Kidney (tissue), 14 donors: Measurements from ENCODE around the gene BEND6. TPM values are rescaled to one million over a fixed set of nuclear protein-coding genes. Genes with fewer than 3 reads are reported as not detected.

ENCODE experiments used
- DNase-seq, 5 donors: peaks; one replicate each; pipeline ENCODE4 v3.0.0-alpha.2; 2013 to 2020
- FAIRE-seq: peaks from 2 replicates; lab custom pipeline; 2012; peaks lifted over from hg19 to GRCh38; lab: Jason Lieb, UNC
- H3K27ac ChIP-seq, 2 donors: one replicate each; pipeline ENCODE4 v1.7.0; 2013; ENCODE audit warnings: low read depth in 2 of 2, low read length in 2 of 2, inconsistent platforms in 1 of 2
- H3K27me3 ChIP-seq: one replicate; pipeline ENCODE4 v1.7.1; 2013; ENCODE audit warnings: low read length, inconsistent platforms; ENCODE audit not compliant: control insufficient read depth, insufficient read depth
- H3K36me3 ChIP-seq, 3 donors: one replicate each; pipeline versions ENCODE4 v1.7.0 to v1.7.1; 2013; ENCODE audit warnings: low read length in 3 of 3, control low read depth in 1 of 3, inconsistent platforms in 1 of 3; ENCODE audit not compliant: insufficient read depth in 3 of 3, control insufficient read depth in 2 of 3
- H3K4me1 ChIP-seq, 3 donors: one replicate each; pipeline versions ENCODE4 v1.7.0 to v1.7.1; 2013; ENCODE audit warnings: low read length in 3 of 3, inconsistent platforms in 1 of 3, low read depth in 1 of 3; ENCODE audit not compliant: control insufficient read depth in 2 of 3, insufficient read depth in 2 of 3
- H3K4me3 ChIP-seq, 3 donors: one replicate each; pipeline versions ENCODE4 v1.7.0 to v1.8.1; 2013; ENCODE audit warnings: low read length in 3 of 3, control low read depth in 1 of 3, inconsistent platforms in 1 of 3
- H3K9ac ChIP-seq, 3 donors: one replicate each; pipeline versions ENCODE4 v1.7.0 to v1.7.1; 2013; ENCODE audit warnings: low read length in 3 of 3, control low read depth in 1 of 3, inconsistent platforms in 1 of 3
- H3K9me3 ChIP-seq, 3 donors: one replicate each; pipeline versions ENCODE4 v1.7.0 to v1.7.1; 2013; ENCODE audit warnings: low read length in 3 of 3, control low read depth in 1 of 3, inconsistent platforms in 1 of 3; ENCODE audit not compliant: control insufficient read depth in 2 of 3, insufficient read depth in 1 of 3
- intact Hi-C: fragments of 100-400 bp; cut with DNase I; formaldehyde crosslinking; loops from one replicate; pipeline ENCODE4 v1.11.1; 2022
- polyA plus RNA-seq: library from polyadenylated mRNA; stranded (reverse); fragments of 350-450 nt; fragmentation: Illumina TruSeq; extraction: RNeasy Lipid Tissue Mini Kit (QIAGEN cat#74804); gene quantifications from one replicate; pipeline ENCODE4 v1.2.3, GENCODE V29; 2014; ENCODE audit warnings: low read depth, low replicate concordance; ENCODE audit not compliant: insufficient read depth
- total RNA-seq: library from RNA; stranded (reverse); fragmentation: NEBNext Ultra II Directional; extraction: Animal tissue kit (Norgen Biotek cat#: 25700); gene quantifications from one replicate; pipeline ENCODE4 v1.2.1, GENCODE V29; 2021
- TF ChIP-seq, protein P1 (sequence below): IDR thresholded peaks from 3 replicates; pipeline ENCODE4 v1.5.1; 2012; ENCODE audit warnings: mild to moderate bottlenecking, moderate library complexity, borderline replicate concordance; ENCODE audit not compliant: insufficient read depth; ENCODE audit errors: extremely low read depth
- donor health status: control.
- donor health status: control.
- donor health status: control.
- donor health status: control.
- donor health status: control.
- donor health status: DM: yes; HTN: yes; CAD: no.
- donor health status: Normal renal cell carcinoma (clear cell type).

Gene BEND6
- total and polyA plus RNA-seq, 2 donors from 2014 or later, result 0.72 to 0.86 TPM

DNA sequence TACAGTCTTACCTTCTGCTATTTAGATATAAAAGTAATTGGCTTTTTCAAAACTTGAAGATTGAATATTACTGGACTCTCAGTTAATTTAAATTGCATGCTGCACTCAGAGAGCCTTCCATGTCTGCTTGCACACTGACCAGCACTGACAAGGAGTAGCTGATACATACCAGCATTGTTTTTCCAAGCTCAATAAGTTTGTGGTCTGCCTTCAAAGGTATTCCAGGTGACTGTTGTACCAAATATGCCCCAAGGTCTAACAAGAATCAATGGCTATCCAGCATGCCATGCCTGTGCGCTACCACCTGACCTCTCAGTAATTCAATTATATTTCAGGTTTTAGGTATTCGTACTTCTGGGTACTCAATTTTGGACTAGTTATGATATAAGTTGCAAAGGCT is 30.0 kb downstream of the BEND6 start:
- Histone ChIP-seq H3K27ac (no peak overlapping the region), H3K4me3 (no peak overlapping the region), H3K27me3 (no peaks in the 10 kb centered on the region), H3K9me3 (no peaks in the 10 kb centered on the region), H3K36me3 (no peaks in the 10 kb centered on the region), H3K4me1 (no peaks in the 10 kb centered on the region), H3K9ac (no peak overlapping the region)
- DNase-seq, result no peak
- intact Hi-C loops, result no loop called here
- no peak for FAIRE-seq
- TF ChIP-seq, protein P1, sequence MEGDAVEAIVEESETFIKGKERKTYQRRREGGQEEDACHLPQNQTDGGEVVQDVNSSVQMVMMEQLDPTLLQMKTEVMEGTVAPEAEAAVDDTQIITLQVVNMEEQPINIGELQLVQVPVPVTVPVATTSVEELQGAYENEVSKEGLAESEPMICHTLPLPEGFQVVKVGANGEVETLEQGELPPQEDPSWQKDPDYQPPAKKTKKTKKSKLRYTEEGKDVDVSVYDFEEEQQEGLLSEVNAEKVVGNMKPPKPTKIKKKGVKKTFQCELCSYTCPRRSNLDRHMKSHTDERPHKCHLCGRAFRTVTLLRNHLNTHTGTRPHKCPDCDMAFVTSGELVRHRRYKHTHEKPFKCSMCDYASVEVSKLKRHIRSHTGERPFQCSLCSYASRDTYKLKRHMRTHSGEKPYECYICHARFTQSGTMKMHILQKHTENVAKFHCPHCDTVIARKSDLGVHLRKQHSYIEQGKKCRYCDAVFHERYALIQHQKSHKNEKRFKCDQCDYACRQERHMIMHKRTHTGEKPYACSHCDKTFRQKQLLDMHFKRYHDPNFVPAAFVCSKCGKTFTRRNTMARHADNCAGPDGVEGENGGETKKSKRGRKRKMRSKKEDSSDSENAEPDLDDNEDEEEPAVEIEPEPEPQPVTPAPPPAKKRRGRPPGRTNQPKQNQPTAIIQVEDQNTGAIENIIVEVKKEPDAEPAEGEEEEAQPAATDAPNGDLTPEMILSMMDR, result no peak

- DNase-seq, result no peak
- Histone ChIP-seq H3K9ac (no peak overlapping the region), H3K27ac (no peak overlapping the region), H3K9me3 (no peaks in the 10 kb centered on the region), H3K4me3 (no peak overlapping the region), H3K27me3 (no peaks in the 10 kb centered on the region), H3K36me3 (no peaks in the 10 kb centered on the region), H3K4me1 (no peaks in the 10 kb centered on the region)
- intact Hi-C loops, result no loop called here
- TF ChIP-seq, protein P1, result no peak
- FAIRE-seq, result no peak
Observed at GRCh38 chr6:56986611-56987010, 31.7 kb downstream of the BEND6 start.

GRCh38 chr6:56988145-56988544 is 33.2 kb downstream of the BEND6 start:
- Histone ChIP-seq H3K27me3 (no peaks in the 10 kb centered on the region), H3K4me1 (no peaks in the 10 kb centered on the region), H3K9ac (no peak overlapping the region), H3K36me3 (no peaks in the 10 kb centered on the region), H3K4me3 (no peak overlapping the region), H3K27ac (no peak overlapping the region), H3K9me3 (no peaks in the 10 kb centered on the region)
- DNase-seq, result no peak
- FAIRE-seq, result no peak
- TF ChIP-seq, protein P1, result no peak
- intact Hi-C loops, result no loop called here

DNA sequence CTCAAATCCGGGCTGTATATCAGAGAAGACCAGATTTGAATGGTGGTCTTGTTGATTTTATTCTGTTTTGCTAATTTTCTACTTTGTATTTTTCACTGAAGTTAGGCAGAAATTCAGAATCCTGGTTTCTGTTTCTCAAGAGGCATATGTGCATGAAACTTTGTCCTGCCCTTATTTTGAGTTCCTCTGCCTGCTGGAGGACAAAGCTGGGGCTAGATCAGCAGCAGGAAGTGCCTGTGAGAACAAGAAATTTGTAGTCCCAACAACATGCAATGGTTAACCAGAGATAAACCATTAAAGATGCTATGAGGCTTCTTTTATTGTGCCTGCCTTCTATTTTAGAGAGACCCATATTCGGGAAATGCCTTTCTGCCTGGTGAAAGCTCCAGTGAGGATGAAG is 37.1 kb downstream of the BEND6 start:
- no peaks in the 10 kb centered on the region for H3K36me3 ChIP-seq
- H3K9ac ChIP-seq, result no peak overlapping the region
- H3K4me1 ChIP-seq, result no peaks in the 10 kb centered on the region
- intact Hi-C loops, result no loop called here
- FAIRE-seq (no peak), DNase-seq (no peak)
- TF ChIP-seq, protein P1, result no peak
- no peak overlapping the region for H3K27ac ChIP-seq
- no peaks in the 10 kb centered on the region for H3K9me3 ChIP-seq
- H3K27me3 ChIP-seq, result no peaks in the 10 kb centered on the region
- H3K4me3 ChIP-seq, result no peak overlapping the region
